HEK293 (cell line): ENCODE data around the gene ADCYAP1R1.

ENCODE experiments used
- CTCF ChIA-PET: fragments of 350-600 bp; formaldehyde crosslinking; extraction: SDS; loops from one replicate; lab custom pipeline; 2021; ENCODE audit warnings: antibody characterized with exemption; lab: Yijun Ruan, JAX
- POLR2A ChIA-PET: fragments of 300-600 bp; formaldehyde crosslinking; extraction: SDS; loops from one replicate; lab custom pipeline; 2020; ENCODE audit warnings: antibody characterized with exemption, inconsistent platforms; lab: Yijun Ruan, JAX
- H3K27ac ChIP-seq: fragments of 200-500 bp; sonication (Bioruptor generic); 2 replicates; pipeline ENCODE4 v1.5.1; 2014; ENCODE audit warnings: low read depth, low read length, control low read depth, inconsistent platforms; ENCODE audit errors: extremely low read depth
- H3K36me3 ChIP-seq, 2 experiments: fragments of 200-500 bp in 1 of 2; sonication (Bioruptor generic) in 1 of 2; 1 replicate in 1 of 2; 2 replicates in 1 of 2; pipeline ENCODE4 v1.5.1; 2014 to 2017; ENCODE audit warnings: inconsistent platforms in 2 of 2, low read length in 2 of 2; ENCODE audit not compliant: control insufficient read depth in 2 of 2, insufficient read depth in 1 of 2
- H3K4me1 ChIP-seq: fragments of 200-500 bp; sonication (Bioruptor generic); 2 replicates; pipeline ENCODE4 v1.5.1; 2014; ENCODE audit warnings: mild to moderate bottlenecking, low read length, inconsistent platforms; ENCODE audit not compliant: control insufficient read depth, insufficient read depth
- H3K4me3 ChIP-seq: 2 replicates; pipeline ENCODE4 v1.5.1; 2011; ENCODE audit warnings: low read depth, mild to moderate bottlenecking, control low read depth, low read length, moderate library complexity
- H3K9me3 ChIP-seq: fragments of 200-500 bp; sonication (Bioruptor generic); 2 replicates; pipeline ENCODE4 v1.5.1; 2014; ENCODE audit warnings: low read depth, low read length, inconsistent platforms; ENCODE audit not compliant: control insufficient read depth, insufficient read depth
- GLI2 ChIP-seq: fragments of 450-650 bp; formaldehyde crosslinking; IDR thresholded peaks from 2 replicates; pipeline ENCODE4; 2017; ENCODE audit warnings: missing biosample characterization, missing genetic modification characterization, low read depth, borderline replicate concordance
- GLI4 ChIP-seq: fragments of 450-650 bp; formaldehyde crosslinking; IDR thresholded peaks from 2 replicates; pipeline ENCODE4 v1.5.1; 2016; ENCODE audit warnings: missing biosample characterization, missing genetic modification characterization
- HOXC10 ChIP-seq: sonication (generic); formaldehyde crosslinking; IDR thresholded peaks from 2 replicates; pipeline ENCODE4 v1.8.1; 2023; ENCODE audit warnings: mild to moderate bottlenecking, missing genetic modification reagents
- IKZF3 ChIP-seq: fragments of 450-650 bp; IDR thresholded peaks from 2 replicates; pipeline ENCODE4 v1.5.0; 2018; ENCODE audit warnings: missing biosample characterization, mild to moderate bottlenecking, missing genetic modification characterization, moderate library complexity
- TCF7L2 ChIP-seq: IDR thresholded peaks from 2 replicates; pipeline ENCODE4 v1.6.1; 2011; ENCODE audit warnings: low read depth, mild to moderate bottlenecking, inconsistent platforms, low read length, moderate library complexity, borderline replicate concordance
- TRIM28 ChIP-seq: IDR thresholded peaks from 2 replicates; pipeline ENCODE4 v1.6.1; 2011; ENCODE audit warnings: low read length, control low read depth, borderline replicate concordance
- ZBTB17 ChIP-seq: fragments of 450-650 bp; formaldehyde crosslinking; IDR thresholded peaks from 2 replicates; pipeline ENCODE4 v1.5.1; 2016; ENCODE audit warnings: missing biosample characterization, missing genetic modification characterization
- ZNF138 ChIP-seq: fragments of 450-650 bp; formaldehyde crosslinking; IDR thresholded peaks from 2 replicates; pipeline ENCODE4 v1.5.1; 2016; ENCODE audit warnings: missing biosample characterization, missing genetic modification characterization, borderline replicate concordance
- ZNF175 ChIP-seq: fragments of 450-650 bp; formaldehyde crosslinking; IDR thresholded peaks from 2 replicates; pipeline ENCODE4 v1.5.1; 2016; ENCODE audit warnings: missing biosample characterization, missing genetic modification characterization
- ZNF311 ChIP-seq: fragments of 450-650 bp; formaldehyde crosslinking; IDR thresholded peaks from 2 replicates; pipeline ENCODE4 v1.5.1; 2017; ENCODE audit warnings: missing biosample characterization, missing genetic modification characterization, borderline replicate concordance
- ZNF324 ChIP-seq: fragments of 450-650 bp; formaldehyde crosslinking; IDR thresholded peaks from 2 replicates; pipeline ENCODE4 v1.5.1; 2016; ENCODE audit warnings: missing biosample characterization, missing genetic modification characterization
- ZNF350 ChIP-seq: fragments of 450-650 bp; formaldehyde crosslinking; IDR thresholded peaks from 2 replicates; pipeline ENCODE4 v1.5.0; 2017; ENCODE audit warnings: missing biosample characterization, mild to moderate bottlenecking, missing genetic modification characterization
- ZNF394 ChIP-seq: fragments of 450-650 bp; formaldehyde crosslinking; IDR thresholded peaks from 2 replicates; pipeline ENCODE4 v1.5.1; 2016; ENCODE audit warnings: missing biosample characterization, missing genetic modification characterization, mild to moderate bottlenecking, moderate library complexity, borderline replicate concordance
- ZNF544 ChIP-seq: fragments of 450-650 bp; formaldehyde crosslinking; IDR thresholded peaks from 2 replicates; pipeline ENCODE4 v1.5.0; 2017; ENCODE audit warnings: missing biosample characterization, missing genetic modification characterization
- ZNF560 ChIP-seq: fragments of 450-650 bp; formaldehyde crosslinking; IDR thresholded peaks from 2 replicates; pipeline ENCODE4 v1.5.1; 2017; ENCODE audit warnings: missing biosample characterization, missing genetic modification characterization, borderline replicate concordance
- ZNF600 ChIP-seq: fragments of 450-650 bp; formaldehyde crosslinking; IDR thresholded peaks from 2 replicates; pipeline ENCODE4 v1.5.1; 2016; ENCODE audit warnings: missing biosample characterization, missing genetic modification characterization
- ZNF654 ChIP-seq: fragments of 450-650 bp; formaldehyde crosslinking; IDR thresholded peaks from 2 replicates; pipeline ENCODE4 v1.5.1; 2016; ENCODE audit warnings: low read depth, missing biosample characterization, missing genetic modification characterization
- ZNF701 ChIP-seq: fragments of 450-650 bp; formaldehyde crosslinking; IDR thresholded peaks from 2 replicates; pipeline ENCODE4 v1.5.1; 2016; ENCODE audit warnings: missing biosample characterization, missing genetic modification characterization
- ZSCAN30 ChIP-seq: fragments of 450-650 bp; IDR thresholded peaks from 2 replicates; pipeline ENCODE4 v1.5.1; 2018; ENCODE audit warnings: missing biosample characterization, mild to moderate bottlenecking, missing genetic modification characterization, moderate library complexity
- TF ChIP-seq, protein P1 (sequence below): fragments of 450-650 bp; formaldehyde crosslinking; IDR thresholded peaks from 2 replicates; pipeline ENCODE4 v1.5.1; 2016; ENCODE audit warnings: missing biosample characterization, missing genetic modification characterization

The ADCYAP1R1 gene

DNA sequence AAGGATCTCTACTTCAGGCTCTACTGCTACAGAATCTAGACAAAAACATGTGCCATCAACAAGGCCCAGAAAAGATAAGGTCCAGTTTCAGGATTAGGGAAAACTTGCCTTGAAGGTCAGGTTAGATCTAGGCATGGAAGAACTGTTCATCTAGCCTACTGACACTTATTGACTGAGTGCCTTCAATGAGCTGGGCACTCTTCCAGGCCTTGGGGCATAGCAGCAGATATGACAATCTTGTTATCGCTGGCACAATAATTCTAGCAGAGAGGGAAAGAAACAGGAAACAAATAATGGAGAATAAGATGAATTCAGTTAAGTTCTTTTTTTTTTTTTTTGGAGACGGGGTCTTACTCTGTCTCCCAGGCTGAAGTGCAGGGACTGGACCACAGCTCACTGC lies 71.6 kb downstream of the ADCYAP1R1 start (continued):
- TF ChIP-seq ZNF394 (tag by site-specific recombination), result no peak
- no peak for TF ChIP-seq ZSCAN30 (tag by site-specific recombination)
- no peak for TF ChIP-seq ZNF324 (tag by site-specific recombination)

DNA sequence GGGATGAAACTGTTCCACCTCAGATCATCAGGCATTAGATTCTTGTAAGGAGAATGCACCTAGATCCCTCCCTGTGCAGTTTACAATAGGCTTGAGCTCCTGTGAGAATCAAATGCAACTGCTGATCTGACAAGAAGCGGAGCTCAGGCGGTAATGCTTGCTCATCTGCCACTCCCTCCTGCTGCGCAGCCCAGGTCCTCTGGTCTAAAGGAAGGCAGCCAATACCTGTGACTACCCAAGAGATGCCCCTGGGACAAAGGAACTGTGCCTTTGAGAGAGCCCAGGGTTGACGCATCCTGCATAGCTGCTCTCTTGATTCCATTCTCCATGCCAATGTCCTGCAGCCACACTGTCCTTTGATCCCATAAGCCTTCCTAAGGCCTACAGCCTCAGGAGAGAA lies 73.1 kb downstream of the ADCYAP1R1 start:
- no peak overlapping the region for H3K4me3 ChIP-seq
- no peak overlapping the region for H3K27ac ChIP-seq
- no peaks in the 10 kb centered on the region for H3K9me3 ChIP-seq
- H3K4me1 ChIP-seq, result no peaks in the 10 kb centered on the region
- H3K36me3 ChIP-seq, result no peaks in the 10 kb centered on the region
- TF ChIP-seq ZNF544 (no peak), ZNF138 (tag by site-specific recombination) (no peak), TRIM28 (no peak), ZNF701 (no peak), GLI2 (tag by site-specific recombination) (no peak), ZNF654 (no peak), IKZF3 (tag by site-specific recombination) (no peak), ZNF175 (tag by site-specific recombination) (no peak), HOXC10 (CRISPR knock-in tag) (no peak), ZNF560 (tag by site-specific recombination) (no peak)
- TF ChIP-seq, protein P1, sequence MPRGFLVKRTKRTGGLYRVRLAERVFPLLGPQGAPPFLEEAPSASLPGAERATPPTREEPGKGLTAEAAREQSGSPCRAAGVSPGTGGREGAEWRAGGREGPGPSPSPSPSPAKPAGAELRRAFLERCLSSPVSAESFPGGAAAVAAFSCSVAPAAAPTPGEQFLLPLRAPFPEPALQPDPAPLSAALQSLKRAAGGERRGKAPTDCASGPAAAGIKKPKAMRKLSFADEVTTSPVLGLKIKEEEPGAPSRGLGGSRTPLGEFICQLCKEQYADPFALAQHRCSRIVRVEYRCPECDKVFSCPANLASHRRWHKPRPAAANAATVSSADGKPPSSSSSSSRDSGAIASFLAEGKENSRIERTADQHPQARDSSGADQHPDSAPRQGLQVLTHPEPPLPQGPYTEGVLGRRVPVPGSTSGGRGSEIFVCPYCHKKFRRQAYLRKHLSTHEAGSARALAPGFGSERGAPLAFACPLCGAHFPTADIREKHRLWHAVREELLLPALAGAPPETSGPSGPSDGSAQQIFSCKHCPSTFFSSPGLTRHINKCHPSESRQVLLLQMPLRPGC (tag by site-specific recombination), result no peak
- ChIA-PET POLR2A (no interaction called here), CTCF (interaction anchor here (0.7 to 12.1 kb wide), 7 partner anchors 8 to 176 kb away, joined by 3 to 373 read pairs (median 5); no protein-coding TSS in a partner anchor)

DNA sequence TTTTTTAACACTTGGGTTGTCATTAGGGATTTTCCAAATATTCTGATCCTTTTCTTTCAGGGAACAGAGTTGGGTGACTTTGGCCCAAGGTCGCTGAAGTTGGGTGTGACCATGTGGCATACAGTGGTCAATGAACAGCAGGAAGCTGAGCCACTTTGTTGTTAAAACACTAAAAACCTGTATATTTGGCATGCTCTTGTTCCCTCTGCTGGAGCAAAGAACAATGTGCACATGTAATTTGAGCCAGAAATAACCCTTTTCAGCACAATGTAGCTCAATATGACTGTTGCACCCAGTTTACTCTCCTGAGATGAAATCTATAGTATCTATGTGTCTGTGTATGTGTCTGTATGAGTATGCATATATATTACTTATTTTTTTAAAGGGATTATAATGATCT lies 74.9 kb downstream of the ADCYAP1R1 start:
- Histone ChIP-seq H3K4me1 (no peaks in the 10 kb centered on the region), H3K9me3 (no peaks in the 10 kb centered on the region), H3K36me3 (no peaks in the 10 kb centered on the region), H3K27ac (no peak overlapping the region), H3K4me3 (no peak overlapping the region)
- CTCF ChIA-PET, result interaction anchor here (0.6 to 12.1 kb wide), 4 partner anchors 144 to 412 kb away, joined by 3 to 373 read pairs (median 4); no protein-coding TSS in a partner anchor
- TF ChIP-seq ZNF654 (peak; percentile 15; the same call in 1 of the 2 replicates), ZSCAN30 (tag by site-specific recombination) (no peak)
- POLR2A ChIA-PET, result no interaction called here

DNA sequence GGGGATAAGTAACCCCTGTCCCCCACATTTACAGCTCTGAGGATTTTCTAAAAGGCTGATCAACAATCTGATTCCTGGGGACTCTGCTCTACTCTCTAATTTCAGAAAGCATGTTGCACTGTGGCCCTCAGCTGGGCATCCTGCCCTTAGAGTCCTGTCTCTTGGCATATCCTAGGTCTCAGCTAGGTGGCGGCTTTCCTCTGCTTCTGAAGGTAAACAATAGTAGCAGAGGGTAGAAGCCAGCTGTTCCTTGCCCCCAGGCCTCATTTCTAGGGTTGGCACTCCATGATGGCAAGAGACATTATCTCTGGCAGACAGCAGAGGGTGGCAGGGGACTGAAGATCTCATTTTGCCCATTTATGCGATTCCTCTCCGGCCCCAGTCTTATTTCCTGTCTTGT lies 77.0 kb downstream of the ADCYAP1R1 start:
- ChIA-PET CTCF (interaction anchor here (0.5 to 12.1 kb wide), 6 partner anchors 64 to 450 kb away, joined by 3 to 373 read pairs (median 3); no protein-coding TSS in a partner anchor), POLR2A (no interaction called here)
- no peaks in the 10 kb centered on the region for H3K36me3 ChIP-seq
- H3K27ac ChIP-seq, result no peak overlapping the region
- H3K9me3 ChIP-seq, result no peaks in the 10 kb centered on the region
- no peak overlapping the region for H3K4me3 ChIP-seq
- H3K4me1 ChIP-seq, result no peaks in the 10 kb centered on the region
- TF ChIP-seq ZNF600, result no peak
- TF ChIP-seq ZBTB17 (tag by site-specific recombination), result no peak
- no peak for TF ChIP-seq ZNF350 (tag by site-specific recombination)
- TF ChIP-seq ZNF311 (tag by site-specific recombination), result no peak
- TF ChIP-seq TCF7L2, result no peak
- TF ChIP-seq GLI4 (tag by site-specific recombination), result no peak
